Neural progenitor cell (in vitro differentiated cells): ENCODE measurements around the gene PPIL1.

Source experiments
- EZH2 ChIP-seq: fragments of 200-600 bp; sonication (generic); IDR thresholded peaks from 2 replicates; pipeline ENCODE4 v1.6.1; 2017; ENCODE audit warnings: antibody characterized with exemption, mild to moderate bottlenecking, moderate library complexity
- EZH2phosphoT487 ChIP-seq: fragments of 200-600 bp; sonication (generic); IDR thresholded peaks from 2 replicates; pipeline ENCODE4 v1.6.1; 2017; ENCODE audit warnings: antibody characterized with exemption
- TF ChIP-seq, protein P1 (sequence below): fragments of 200-600 bp; sonication (generic); IDR thresholded peaks from 2 replicates; pipeline ENCODE4 v1.5.1; 2017; ENCODE audit warnings: antibody characterized with exemption, mild to moderate bottlenecking

GRCh38 chr6:36838896-36839748 is 35.5 kb downstream of the PPIL1 start, which contains the start of gene CPNE5:
- TF ChIP-seq, protein P1, sequence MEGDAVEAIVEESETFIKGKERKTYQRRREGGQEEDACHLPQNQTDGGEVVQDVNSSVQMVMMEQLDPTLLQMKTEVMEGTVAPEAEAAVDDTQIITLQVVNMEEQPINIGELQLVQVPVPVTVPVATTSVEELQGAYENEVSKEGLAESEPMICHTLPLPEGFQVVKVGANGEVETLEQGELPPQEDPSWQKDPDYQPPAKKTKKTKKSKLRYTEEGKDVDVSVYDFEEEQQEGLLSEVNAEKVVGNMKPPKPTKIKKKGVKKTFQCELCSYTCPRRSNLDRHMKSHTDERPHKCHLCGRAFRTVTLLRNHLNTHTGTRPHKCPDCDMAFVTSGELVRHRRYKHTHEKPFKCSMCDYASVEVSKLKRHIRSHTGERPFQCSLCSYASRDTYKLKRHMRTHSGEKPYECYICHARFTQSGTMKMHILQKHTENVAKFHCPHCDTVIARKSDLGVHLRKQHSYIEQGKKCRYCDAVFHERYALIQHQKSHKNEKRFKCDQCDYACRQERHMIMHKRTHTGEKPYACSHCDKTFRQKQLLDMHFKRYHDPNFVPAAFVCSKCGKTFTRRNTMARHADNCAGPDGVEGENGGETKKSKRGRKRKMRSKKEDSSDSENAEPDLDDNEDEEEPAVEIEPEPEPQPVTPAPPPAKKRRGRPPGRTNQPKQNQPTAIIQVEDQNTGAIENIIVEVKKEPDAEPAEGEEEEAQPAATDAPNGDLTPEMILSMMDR: no peak
- TF ChIP-seq EZH2phosphoT487: no peak
- peak; percentile 73 for TF ChIP-seq EZH2
